Rectal smooth muscle tissue (tissue), 1 donor: Measurements from ENCODE around the gene TRAPPC3.

ENCODE experiments used
- H3K27ac ChIP-seq: one replicate; pipeline ENCODE4 v1.7.0; 2013; ENCODE audit warnings: low read depth, low read length, inconsistent platforms
- H3K27me3 ChIP-seq: one replicate; pipeline ENCODE4 v1.7.0; 2013; ENCODE audit warnings: low read length; ENCODE audit not compliant: control insufficient read depth, insufficient read depth
- H3K36me3 ChIP-seq: one replicate; pipeline ENCODE4 v1.7.0; 2013; ENCODE audit warnings: low read length; ENCODE audit not compliant: control insufficient read depth, insufficient read depth
- H3K4me1 ChIP-seq: one replicate; pipeline ENCODE4 v1.7.0; 2013; ENCODE audit warnings: low read length; ENCODE audit not compliant: control insufficient read depth, insufficient read depth
- H3K4me3 ChIP-seq: one replicate; pipeline ENCODE4 v1.7.0; 2013; ENCODE audit warnings: low read length
- H3K9ac ChIP-seq: one replicate; pipeline ENCODE4 v1.7.0; 2013; ENCODE audit warnings: low read length

The TRAPPC3 gene

DNA sequence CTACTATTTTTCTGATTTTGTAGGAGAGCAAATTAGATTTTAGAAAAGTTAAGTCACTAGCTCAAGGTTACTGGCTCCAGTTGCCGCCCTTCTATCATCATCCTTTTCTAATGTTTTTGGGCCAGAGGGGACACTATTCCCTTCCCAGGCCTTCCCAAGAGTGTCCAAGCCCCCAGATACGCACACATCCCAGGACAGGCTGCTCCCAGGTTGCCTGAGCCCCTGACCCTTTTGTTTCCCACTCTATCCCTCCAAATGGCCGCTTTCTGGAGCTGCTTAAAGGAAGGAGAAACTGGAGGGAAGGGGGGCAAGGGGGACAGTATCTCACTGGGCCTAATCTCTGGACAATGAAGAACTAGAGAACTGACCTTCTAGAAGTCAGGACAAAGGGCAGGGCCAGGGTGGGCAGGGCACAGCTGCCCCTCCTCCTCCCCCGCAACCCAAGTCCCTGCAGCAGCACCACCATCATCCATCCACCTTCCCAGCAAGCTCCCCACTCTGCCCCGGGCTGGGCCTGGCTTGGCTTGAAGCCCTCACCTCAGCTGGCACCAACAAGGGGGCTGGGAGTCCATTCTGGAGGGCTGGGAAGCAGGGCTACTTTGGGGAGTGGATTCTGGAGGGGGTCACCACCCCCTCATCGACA lies 5.6 kb upstream of the TRAPPC3 start:
- Histone ChIP-seq H3K4me1 (peaks cover 44% of the 10 kb centered on the region), H3K27me3 (no peaks in the 10 kb centered on the region)

DNA sequence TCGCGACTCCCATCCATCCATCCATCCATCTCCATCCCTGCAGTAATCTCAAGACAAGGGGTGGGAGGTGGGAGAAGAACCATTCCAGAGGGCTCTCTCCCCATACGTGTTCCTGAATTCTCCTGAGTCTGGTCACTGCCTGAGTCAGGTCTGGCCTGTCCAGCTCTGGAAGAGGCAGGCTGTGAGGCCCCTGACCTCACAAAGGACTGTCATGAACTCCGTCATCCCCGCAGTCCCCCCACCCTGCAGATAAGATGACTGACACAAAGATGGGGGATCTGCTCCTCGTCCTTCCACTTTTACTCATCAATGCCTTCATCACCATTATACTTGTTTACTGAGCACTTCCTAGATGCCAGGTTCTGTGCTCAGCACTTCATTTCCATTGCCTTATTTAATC lies 5.0 kb upstream of the TRAPPC3 start:
- Histone ChIP-seq H3K4me1 (peaks cover 41% of the 10 kb centered on the region), H3K4me3 (no peak overlapping the region), H3K27me3 (no peaks in the 10 kb centered on the region), H3K36me3 (no peaks in the 10 kb centered on the region), H3K27ac (no peak overlapping the region), H3K9ac (no peak overlapping the region)

More for the DNA sequence above, 5.6 kb upstream of the TRAPPC3 start:
- Histone ChIP-seq H3K27ac (peak overlapping the region; percentile 97), H3K4me3 (peak overlapping the region; percentile 81), H3K9ac (no peak overlapping the region), H3K36me3 (no peaks in the 10 kb centered on the region)

DNA sequence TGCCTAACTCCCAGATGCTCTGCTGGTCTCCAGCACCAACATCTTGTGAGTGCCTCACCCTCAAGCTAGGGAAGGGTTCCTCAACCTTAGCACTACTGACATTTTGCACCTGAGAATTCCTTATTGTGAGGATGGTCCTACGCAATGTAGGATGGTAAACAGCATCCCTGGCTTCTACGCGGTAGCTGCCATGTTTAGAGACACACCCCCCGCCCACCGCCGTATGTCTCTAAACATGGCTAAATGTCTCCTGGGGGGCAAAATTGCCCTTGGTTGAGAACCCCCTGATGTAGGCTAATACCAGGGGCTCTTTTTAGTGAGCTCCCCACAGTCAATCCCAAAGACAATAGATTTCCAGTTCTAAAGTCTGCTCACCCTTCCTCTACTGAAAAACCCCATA lies 4.2 kb upstream of the TRAPPC3 start:
- Histone ChIP-seq H3K9ac (no peak overlapping the region), H3K27me3 (no peaks in the 10 kb centered on the region)

DNA sequence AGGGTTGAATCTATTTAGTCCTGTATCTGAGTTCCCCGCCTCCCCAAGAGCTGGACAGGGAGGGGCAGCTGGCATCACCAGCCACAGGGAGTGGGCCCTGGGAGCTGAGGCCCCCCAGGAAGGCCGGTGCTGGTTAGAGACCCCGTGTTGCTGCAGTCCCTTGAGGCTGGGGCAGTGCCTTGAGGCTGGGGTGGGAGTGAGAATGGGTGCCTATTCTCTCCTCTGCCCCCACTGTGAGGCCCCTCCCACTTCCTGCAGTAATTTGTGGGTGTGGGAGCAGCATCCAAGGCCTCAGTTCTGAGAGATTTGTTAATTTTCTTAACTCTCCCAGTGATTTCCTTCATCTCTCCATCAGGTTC lies 2.5 kb upstream of the TRAPPC3 start:
- Histone ChIP-seq H3K4me1 (peaks cover 36% of the 10 kb centered on the region), H3K4me3 (no peak overlapping the region), H3K36me3 (no peaks in the 10 kb centered on the region), H3K27me3 (no peaks in the 10 kb centered on the region), H3K9ac (no peak overlapping the region), H3K27ac (peak overlapping the region; percentile 99)

More for the DNA sequence above, 4.2 kb upstream of the TRAPPC3 start:
- Histone ChIP-seq H3K4me1 (peaks cover 40% of the 10 kb centered on the region), H3K4me3 (no peak overlapping the region), H3K27ac (no peak overlapping the region), H3K36me3 (no peaks in the 10 kb centered on the region)

DNA sequence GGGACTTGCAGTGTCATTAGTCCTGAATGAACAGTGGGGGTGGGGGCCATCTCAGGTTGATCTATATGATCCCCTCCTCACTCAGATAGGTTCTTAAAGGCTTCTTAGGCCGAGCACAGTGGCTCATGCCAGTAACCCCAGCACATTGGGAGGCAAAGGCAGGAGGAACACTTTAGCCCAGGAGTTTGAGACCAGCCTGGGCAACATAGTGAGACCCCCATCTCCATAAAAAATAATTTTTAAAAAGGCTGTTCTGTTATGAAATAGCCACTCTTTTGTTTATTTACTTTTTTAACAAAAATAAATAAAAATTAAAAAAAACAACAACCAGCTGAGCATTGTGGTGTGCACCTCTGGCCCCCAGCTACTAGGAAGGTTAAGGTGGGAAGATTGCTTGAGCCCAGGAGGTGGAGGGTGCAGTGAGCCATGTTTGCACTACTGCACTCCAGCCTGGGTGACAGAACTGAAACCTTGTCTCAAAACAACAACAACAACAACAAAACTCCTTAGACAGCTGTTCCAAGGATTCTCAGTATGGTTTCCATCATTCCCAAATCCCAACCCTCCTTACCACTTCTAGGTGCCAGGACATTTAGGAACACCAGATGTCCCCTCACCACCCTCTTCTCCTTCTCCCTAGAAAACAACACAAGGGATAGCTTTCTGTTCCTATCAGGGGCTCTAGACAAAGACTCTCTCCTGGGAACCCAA lies 2.0 kb upstream of the TRAPPC3 start:
- Histone ChIP-seq H3K9ac (no peak overlapping the region), H3K36me3 (no peaks in the 10 kb centered on the region), H3K27ac (peak overlapping the region; percentile 99), H3K27me3 (no peaks in the 10 kb centered on the region), H3K4me3 (no peak overlapping the region), H3K4me1 (peaks cover 36% of the 10 kb centered on the region)

DNA sequence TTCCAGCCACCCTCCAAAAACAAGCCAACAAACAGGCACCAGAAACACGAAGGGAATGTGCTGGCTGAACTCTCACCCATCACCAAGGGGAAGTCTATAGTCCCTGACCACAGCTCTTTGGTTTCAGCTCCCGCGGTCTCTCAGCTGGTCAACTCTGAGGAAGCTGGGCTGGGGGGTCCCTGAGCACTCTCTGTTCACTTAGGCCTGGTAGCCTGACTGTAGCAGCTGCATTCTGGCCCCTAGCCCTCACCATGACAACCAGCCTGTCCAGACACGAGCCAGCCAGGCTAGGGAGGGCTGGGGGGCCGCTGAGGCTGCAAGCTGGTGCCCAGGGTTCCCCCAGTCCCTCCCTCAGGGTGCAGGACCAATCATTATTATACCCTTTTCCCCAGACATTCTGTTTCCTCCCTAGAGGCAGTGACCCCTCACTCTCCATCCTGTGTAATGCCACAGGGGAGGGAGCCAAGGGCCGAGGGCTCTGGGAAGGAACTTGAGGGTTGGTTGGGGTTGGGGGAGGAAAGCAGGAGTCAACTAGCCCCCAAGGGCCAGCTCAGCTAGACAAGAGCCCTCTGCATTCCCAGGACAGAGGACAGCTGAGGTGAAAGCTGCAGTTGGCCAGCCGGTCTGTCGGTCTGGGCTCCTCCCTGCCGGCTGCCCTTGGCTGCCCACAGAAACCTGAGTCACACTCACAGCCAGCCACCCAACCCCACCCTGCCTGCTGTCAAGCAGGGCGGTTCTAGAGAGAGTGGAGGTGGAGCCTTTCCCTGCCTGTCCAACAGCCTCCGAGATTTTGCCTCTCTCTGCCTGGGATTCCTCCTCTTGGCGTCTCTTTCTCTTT lies 1.2 kb upstream of the TRAPPC3 start:
- Histone ChIP-seq H3K9ac (peak overlapping the region; percentile 53), H3K27ac (peak overlapping the region; percentile 99), H3K4me1 (peaks cover 36% of the 10 kb centered on the region), H3K36me3 (no peaks in the 10 kb centered on the region), H3K4me3 (peak overlapping the region; percentile 68), H3K27me3 (no peaks in the 10 kb centered on the region)

DNA sequence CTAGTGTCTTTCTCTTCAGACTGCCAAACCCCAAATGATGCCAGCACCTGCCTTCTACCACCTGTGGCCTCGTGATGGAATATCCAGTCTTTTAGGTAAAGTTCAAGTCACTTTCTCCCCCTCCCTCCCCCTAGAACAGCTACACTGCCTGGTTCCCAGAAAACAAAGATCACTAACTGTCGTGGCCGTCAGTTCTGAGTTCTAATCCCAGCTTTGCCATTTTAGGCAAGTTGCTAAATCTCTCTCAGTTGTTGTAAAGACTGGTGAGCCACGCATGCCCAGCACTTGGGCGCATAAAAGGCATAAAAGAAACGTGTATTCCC lies 648 bp upstream of the TRAPPC3 start:
- H3K4me1 ChIP-seq, result peaks cover 33% of the 10 kb centered on the region
- no peaks in the 10 kb centered on the region for H3K27me3 ChIP-seq
- H3K36me3 ChIP-seq, result no peaks in the 10 kb centered on the region
- peak overlapping the region; percentile 68 for H3K4me3 ChIP-seq
- peak overlapping the region; percentile 53 for H3K9ac ChIP-seq
- peak overlapping the region; percentile 99 for H3K27ac ChIP-seq

DNA sequence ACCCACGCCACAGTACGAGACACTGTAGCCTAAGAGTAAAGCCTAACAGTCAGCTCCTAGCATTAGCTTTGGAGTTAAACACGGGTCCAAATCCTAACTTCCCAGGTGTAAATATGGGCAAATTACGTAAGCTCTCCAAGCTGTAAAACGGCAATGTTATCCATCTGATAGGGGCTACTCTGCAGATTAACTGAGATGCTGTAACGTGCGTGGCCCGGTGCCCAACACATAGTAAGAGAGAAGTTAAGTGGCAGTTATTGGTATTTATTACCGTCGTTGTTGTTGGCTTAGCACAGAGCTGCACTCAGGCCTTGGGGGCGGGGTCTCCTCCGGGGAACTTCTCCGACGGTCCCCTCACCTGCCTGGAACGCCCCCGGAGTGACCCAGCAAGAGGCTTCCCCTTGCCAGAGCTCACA lies 457 bp downstream of the TRAPPC3 start:
- Histone ChIP-seq H3K4me1 (peaks cover 28% of the 10 kb centered on the region), H3K36me3 (no peaks in the 10 kb centered on the region), H3K4me3 (peak overlapping the region; percentile 69), H3K27ac (peak overlapping the region; percentile 93), H3K9ac (peak overlapping the region; percentile 86), H3K27me3 (no peaks in the 10 kb centered on the region)

DNA sequence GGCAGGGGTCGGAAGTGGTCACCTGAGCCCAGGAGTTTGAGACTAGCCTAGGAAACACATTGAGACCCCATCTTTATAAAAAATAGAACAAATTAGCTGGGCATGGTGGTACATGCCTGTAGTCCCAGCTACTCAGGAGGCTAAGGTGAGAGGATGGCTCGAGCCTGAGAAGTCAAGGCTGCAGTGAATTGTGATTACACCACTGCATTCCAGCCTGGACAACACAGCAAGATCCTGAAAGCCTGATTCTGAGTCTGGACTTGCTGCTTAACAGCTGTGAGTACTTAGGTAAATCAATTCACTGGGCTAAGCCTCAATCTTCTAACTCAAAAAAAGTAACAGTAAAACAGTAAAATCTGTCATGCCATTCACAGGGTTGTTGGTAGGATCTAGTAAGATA lies 4.9 kb downstream of the TRAPPC3 start:
- Histone ChIP-seq H3K27ac (no peak overlapping the region), H3K4me1 (peaks cover 9% of the 10 kb centered on the region), H3K4me3 (no peak overlapping the region), H3K36me3 (no peaks in the 10 kb centered on the region), H3K9ac (no peak overlapping the region), H3K27me3 (no peaks in the 10 kb centered on the region)

DNA sequence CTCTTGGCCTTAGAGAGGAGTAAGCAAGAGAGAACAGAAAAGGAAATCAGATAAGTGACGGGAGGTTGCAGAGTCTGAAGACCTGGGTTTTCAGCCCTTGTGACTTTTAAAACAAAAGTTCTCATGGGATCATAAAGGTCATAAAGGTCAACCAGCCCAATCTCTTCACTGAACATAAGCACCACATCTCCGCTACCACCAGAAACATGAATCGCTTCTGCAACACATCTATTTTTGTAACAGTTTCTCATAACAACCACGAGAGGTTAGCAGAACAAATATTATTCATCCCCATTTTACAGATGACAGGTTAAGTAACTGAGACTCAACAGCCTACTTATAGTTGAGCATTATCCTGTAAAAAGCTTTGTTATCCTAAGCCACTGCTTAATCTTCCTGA lies 5.9 kb downstream of the TRAPPC3 start:
- H3K27ac ChIP-seq, result no peak overlapping the region
- H3K9ac ChIP-seq, result no peak overlapping the region
- H3K27me3 ChIP-seq, result no peaks in the 10 kb centered on the region
- H3K4me3 ChIP-seq, result no peak overlapping the region
- H3K4me1 ChIP-seq, result peaks cover 5% of the 10 kb centered on the region
- no peaks in the 10 kb centered on the region for H3K36me3 ChIP-seq

DNA sequence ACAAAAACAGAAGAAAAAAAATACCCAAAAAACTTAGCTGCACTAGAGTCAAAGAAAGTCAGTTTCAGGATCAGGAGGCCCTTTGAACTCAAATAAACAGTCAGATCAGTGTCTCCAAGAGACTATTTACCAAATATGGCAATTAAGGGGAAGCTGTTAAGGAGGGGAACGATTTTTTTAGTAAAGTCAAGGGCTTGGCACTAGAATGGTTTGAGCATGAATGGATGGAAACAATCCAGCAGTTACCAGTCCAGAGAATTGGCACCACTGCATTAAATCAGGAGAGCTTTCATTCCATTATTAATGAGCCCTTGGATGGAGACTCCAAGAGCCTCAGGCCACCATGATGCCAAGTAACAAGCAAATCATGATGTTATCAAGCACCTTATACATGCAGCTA lies 7.2 kb downstream of the TRAPPC3 start:
- H3K4me3 ChIP-seq, result no peak overlapping the region
- H3K27me3 ChIP-seq, result no peaks in the 10 kb centered on the region
- peak overlapping the region; percentile 32 for H3K27ac ChIP-seq
- peaks cover 9% of the 10 kb centered on the region for H3K36me3 ChIP-seq
- no peak overlapping the region for H3K9ac ChIP-seq
- peaks cover 5% of the 10 kb centered on the region for H3K4me1 ChIP-seq

DNA sequence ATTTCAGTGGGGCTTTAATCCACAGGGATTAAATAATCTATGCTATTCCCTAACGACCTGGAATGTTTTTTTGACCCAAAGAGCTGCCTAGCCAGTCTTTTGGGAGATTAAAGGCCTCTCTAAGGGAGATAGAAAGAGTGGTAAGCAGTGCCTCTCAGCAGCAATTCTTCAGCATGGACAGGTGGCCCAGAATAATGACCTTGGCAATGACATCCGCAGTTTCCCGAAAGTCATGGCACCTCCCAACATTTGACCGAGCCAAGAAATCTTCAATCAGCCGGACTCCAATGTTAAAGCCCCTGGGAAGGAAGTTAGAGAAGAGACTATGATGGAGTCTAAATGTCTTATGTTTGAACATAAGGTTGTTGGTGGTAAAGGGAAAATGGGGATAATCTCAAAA lies 9.8 kb downstream of the TRAPPC3 start:
- Histone ChIP-seq H3K36me3 (peaks cover 9% of the 10 kb centered on the region), H3K9ac (no peak overlapping the region), H3K4me3 (no peak overlapping the region), H3K27me3 (no peaks in the 10 kb centered on the region), H3K27ac (no peak overlapping the region), H3K4me1 (peaks cover 24% of the 10 kb centered on the region)
